Erythroblast (primary cell): ENCODE results near the gene CCNF.

ENCODE experiments used
- GATA1 ChIP-seq: IDR thresholded peaks from 2 replicates; pipeline ENCODE4 v1.6.1; 2011; ENCODE audit warnings: low read depth, mild to moderate bottlenecking, control low read depth, low read length, moderate library complexity
- POLR2A ChIP-seq: IDR thresholded peaks from 2 replicates; pipeline ENCODE4 v1.6.1; 2011; ENCODE audit warnings: mild to moderate bottlenecking, low read length

DNA sequence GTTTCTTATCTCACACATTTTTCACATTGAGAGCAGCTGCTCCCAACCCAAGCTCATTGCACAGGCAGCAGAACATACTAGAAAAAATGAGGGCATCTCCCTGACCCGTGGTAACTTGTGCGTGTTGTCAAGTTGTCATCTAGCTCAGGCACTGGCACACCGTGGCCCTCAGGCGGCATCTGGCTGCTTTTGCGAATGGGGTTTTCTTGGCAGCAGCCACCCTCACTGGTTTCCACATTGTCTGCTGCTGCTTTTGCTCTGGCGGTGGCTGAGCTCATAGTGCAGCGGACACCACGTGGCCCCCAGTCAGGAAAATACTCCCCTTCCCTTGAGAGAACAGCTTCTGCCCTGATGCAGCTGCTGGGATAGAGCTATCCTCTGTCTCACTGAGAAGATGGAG, 21.3 kb downstream of the CCNF start:
- TF ChIP-seq POLR2A = no peak
- no peak for TF ChIP-seq GATA1
